NT2/D1 (cell line): ENCODE measurements around the gene CNPY1.

Source experiments
- YY1 ChIP-seq: IDR thresholded peaks from 2 replicates; pipeline ENCODE4 v1.6.1; 2011; ENCODE audit not compliant: insufficient read length, insufficient read depth
- ZNF274 ChIP-seq: IDR thresholded peaks from 2 replicates; pipeline ENCODE4 v1.6.1; 2011; ENCODE audit warnings: mild to moderate bottlenecking, low read depth, low read length

- no peak for TF ChIP-seq YY1
- no peak for TF ChIP-seq ZNF274
Measured at GRCh38 chr7:155507576-155507975, 38.8 kb downstream of the CNPY1 start.
